GM19238 (cell line): ENCODE results near the gene OAS1.
"Not testable (repeated sequence)": the region's sequence is repeated elsewhere in the genome, so short reads cannot be mapped to it uniquely, and the experiment has no call there.

ENCODE experiments used
- DNase-seq: peaks from one replicate; pipeline ENCODE4 v3.0.0; 2011; ENCODE audit warnings: low spot score; ENCODE audit not compliant: insufficient read length

Gene OAS1

DNA sequence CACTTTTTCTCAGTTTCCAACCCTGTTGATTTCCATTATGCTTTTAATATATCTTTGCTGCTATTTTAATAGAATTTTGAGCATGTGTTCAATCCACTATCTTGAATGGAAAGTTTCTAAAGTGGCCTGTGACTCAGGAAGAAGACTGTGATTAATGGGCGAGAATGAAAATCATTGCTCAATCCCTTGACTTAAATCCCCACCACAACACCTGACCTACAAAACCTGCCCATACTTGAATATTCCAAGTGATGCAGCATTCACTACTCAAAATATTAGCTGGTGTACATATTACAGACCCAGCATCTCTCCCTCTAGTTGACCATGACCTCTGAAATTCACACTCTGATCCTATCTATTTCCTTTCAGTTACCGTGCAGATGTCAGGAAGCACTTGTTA lies 30.2 kb downstream of the OAS1 start:
- no peak for DNase-seq

DNA sequence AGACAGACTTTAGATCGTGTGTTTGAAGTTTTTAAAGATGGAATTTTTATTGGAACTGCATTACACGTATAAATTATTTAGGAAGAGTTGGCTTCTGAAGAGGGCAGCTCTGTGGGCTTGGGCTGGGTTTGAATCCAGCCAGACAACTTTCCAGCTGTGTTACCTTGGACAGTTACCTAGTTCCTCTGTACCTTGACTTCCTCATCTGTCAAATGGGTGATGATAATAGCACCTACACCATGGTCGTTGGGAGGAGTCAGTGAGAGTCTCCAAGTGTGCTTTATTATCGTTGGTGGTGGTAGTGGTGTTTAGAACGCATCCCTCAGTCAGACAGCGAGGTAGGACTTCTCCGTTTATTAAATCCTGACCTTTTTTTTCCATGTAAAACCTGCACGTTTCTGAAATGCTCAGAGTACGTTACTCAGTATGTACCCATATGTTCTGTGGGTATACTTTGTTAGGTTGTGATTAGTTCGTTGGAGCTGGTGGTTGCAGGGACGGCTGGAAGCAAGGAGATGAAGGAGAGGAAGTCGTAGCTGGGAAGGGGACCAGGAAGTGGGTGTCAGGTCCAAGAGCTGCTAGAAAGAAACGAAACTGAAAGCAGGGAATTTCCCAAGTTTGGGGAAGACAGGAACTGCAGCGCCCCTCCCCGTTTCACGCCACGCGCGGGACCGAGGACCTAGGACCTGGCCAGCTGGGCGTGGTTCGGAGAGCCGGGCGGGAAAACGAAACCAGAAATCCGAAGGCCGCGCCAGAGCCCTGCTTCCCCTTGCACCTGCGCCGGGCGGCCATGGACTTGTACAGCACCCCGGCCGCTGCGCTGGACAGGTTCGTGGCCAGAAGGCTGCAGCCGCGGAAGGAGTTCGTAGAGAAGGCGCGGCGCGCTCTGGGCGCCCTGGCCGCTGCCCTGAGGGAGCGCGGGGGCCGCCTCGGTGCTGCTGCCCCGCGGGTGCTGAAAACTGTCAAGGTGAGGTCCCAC lies 31.3 kb downstream of the OAS1 start, which contains the start of gene OAS3:
Gene OAS3 (plus strand): TSS at position 734 of the 979 bp plus-strand sequence. CDS start 57 bp downstream, at position 791.
- peak; percentile 52 for DNase-seq

DNA sequence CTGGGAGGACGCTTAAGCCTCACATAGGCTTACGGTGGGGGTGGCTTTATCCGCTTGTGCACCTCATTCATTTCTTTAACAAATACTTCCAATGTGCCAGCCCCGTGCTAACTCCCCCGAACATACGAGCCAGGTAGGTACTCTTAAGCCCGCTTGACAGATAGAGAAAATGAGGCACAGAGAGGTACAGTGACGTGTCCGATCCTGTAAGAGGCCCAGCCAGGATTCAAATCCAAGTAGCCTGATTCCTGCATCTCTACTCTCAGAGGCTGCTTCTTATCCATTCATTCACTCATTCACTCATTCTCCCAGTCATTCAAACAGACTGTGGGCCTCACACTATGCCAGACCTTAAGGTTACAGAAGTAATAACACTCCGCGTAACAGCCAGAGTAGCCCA lies 32.0 kb downstream of the OAS1 start:
- DNase-seq = no peak

DNA sequence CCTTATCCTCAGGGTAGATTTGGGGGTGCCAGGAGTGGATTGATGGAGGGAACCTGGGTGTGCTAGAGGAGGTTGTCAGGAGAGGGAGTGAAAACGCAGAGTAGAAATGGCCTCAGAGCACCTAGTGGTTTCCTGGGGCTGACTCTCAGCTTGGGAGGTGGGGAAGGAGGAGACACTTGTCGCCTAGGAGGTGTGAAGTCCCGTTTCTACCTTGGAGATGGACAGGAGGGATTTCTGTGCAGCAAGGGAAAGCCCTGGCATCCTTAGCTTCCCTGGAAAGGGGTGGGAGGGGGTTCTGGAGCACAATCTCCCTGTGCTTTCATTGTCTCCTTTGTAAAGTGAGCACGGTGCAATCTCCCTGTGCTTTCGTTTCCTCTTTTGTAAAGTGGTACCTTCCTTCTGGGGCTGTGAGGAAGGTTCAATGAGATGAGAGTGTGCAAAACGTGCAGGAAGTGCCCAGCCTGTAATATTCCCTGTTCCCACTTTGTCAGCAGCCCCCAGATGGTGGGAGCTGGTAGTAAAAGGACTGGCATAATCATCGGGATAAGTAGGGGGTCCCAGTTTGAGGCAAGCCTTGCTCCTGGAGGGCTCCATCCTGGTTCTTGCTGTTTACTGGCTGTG lies 33.1 kb downstream of the OAS1 start:
- DNase-seq = peak; percentile 54

DNA sequence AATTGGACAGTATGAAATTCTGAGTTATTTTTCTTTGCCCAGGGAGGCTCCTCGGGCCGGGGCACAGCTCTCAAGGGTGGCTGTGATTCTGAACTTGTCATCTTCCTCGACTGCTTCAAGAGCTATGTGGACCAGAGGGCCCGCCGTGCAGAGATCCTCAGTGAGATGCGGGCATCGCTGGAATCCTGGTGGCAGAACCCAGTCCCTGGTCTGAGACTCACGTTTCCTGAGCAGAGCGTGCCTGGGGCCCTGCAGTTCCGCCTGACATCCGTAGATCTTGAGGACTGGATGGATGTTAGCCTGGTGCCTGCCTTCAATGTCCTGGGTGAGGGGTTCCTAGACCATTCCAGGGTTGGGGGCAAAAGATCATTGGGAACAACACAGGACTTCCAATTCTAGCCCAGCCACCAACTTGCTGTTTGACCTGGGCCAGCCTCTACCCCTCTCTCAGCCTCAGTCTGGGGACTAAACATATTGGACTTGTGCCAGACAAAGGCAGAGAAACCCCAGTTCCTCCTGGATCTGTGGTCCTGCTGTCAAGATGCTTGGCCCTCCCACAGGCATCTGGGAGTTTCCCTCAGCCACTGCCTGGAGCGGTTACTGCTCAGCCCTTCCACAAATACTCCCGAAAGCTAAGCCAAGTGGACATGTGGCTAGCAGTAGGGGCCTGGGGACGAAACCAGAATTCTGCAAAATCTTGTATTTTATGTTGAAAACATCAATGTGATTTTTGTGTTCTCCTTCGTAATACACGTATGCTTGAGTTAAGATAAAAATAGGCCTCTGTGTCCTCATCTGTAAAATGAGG lies 35.0 kb downstream of the OAS1 start:
- DNase-seq = no peak

DNA sequence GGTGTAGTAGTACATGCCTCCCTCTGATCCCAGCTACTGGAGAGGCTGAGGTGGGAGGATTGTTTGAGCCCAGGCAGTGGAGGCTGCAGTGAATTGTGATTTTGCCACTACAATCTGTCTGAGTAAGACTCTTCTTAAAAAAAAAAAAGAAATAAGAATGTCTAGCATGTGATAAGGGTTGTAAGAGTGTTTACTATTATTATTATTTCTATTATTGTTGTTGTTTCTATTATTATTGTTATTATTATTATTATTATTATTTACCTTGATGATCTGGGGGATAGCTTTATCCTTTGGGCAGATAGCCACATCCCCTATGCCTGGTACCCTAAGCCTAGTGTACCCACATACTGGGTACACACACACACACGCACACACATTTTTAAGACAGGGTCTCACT lies 35.8 kb downstream of the OAS1 start:
- DNase-seq = no peak

DNA sequence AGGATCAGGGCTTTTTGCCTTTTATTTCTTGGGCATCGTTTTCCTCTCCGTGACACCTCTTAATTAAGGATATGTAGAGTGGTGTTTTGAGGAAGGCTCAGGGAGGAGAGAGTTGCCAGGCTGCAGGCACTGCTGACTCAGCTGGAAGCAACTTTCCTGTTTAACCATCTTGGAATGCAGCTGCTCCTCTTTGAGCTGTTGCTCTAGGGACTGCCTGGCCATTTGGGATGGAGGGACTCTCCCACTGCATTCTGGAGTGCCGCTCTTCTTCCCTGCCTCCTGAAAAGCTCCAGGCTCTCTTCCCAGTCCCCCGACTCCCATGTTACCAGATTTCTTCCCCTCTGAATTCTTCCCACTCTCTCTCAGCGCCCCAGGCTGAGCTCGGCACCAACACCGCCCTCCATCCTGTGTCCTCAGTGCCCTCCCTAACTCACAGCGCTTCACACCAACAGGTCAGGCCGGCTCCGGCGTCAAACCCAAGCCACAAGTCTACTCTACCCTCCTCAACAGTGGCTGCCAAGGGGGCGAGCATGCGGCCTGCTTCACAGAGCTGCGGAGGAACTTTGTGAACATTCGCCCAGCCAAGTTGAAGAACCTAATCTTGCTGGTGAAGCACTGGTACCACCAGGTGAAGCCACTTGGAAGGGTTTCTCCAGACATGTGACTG lies 37.4 kb downstream of the OAS1 start:
- no peak for DNase-seq

DNA sequence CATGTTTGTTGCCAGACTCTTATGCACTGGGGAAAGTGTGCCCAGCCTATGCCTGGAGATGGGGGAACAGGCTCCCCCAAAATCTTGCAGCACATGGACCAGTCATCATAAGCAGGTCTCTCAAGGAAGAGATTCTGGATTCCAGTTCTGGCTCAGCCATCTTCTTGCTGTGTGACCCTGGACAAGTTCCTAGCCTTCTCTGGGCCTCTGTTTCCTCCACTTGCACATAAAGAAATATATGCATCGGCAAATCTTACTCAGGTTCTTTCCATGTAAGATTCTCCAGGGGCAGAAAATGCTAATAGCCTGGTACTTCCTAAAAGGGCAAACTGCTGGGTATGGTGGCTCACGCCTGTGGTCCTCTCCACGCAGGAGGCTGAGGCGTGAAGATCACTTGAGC lies 38.8 kb downstream of the OAS1 start:
- no peak for DNase-seq

DNA sequence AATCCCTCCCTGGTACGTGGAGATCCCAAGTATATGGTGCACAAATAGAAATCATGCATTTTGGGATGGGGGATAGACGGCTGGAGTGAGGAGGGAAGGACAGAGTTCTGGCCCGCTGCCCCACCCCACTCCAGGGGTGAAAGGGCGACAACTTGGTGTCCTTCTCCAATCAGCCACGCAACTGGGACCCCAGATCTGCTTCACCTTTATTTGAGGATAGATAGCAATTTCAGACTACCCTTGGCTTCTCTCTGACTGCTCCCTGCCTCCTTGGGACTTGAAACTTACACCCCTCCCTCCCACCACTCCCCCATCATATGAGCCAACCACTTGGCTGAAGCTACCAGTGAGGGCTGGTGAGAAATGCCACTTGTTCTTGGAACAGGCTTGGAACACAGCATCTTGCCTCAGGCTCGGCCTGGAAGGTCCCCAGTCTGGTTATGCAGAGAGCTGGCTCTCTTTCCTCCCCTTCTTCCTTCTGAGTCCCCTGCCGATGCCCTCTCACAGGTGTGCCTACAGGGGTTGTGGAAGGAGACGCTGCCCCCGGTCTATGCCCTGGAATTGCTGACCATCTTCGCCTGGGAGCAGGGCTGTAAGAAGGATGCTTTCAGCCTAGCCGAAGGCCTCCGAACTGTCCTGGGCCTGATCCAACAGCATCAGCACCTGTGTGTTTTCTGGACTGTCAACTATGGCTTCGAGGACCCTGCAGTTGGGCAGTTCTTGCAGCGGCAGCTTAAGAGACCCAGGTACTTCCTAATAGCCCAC lies 39.7 kb downstream of the OAS1 start:
- no peak for DNase-seq

DNA sequence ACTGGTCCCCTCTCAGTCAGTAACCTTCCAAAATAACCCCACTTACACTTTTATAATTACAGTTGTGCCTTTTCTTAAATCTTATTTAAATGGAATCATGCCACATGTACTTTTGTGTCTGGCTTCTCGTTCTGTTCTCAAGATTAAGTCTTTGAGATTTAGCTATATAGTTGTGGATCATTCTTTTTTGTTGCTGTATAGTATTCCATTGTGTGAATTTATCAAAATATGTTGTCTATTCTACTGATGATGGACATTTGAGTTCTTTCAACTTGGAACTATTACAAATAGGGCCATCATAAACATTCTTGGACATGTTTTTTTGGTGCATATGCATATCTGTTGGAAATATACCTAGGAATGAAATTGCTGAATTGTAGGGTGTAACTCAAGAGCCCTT lies 40.6 kb downstream of the OAS1 start:
- no peak for DNase-seq

DNA sequence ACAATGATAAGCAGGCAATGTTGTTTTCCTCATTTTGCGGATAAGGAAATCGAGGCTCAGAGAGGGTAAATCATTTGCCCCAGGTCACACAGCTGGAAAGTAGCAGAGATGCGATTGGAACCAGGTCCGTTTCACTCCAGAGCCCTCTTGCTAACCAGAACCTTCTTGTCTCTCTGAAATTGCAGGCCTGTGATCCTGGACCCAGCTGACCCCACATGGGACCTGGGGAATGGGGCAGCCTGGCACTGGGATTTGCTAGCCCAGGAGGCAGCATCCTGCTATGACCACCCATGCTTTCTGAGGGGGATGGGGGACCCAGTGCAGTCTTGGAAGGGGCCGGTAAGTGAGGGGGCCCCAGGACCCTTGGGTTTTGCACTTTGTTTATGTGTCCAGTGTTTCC lies 41.0 kb downstream of the OAS1 start:
- no peak for DNase-seq

DNA sequence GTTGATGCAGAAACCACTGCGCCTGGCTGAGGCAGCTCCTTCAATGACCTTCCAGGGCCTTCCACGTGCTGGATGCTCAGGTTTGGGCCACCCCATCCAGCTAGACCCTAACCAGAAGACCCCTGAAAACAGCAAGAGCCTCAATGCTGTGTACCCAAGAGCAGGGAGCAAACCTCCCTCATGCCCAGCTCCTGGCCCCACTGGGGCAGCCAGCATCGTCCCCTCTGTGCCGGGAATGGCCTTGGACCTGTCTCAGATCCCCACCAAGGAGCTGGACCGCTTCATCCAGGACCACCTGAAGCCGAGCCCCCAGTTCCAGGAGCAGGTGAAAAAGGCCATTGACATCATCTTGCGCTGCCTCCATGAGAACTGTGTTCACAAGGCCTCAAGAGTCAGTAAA lies 42.0 kb downstream of the OAS1 start:
- no peak for DNase-seq

DNA sequence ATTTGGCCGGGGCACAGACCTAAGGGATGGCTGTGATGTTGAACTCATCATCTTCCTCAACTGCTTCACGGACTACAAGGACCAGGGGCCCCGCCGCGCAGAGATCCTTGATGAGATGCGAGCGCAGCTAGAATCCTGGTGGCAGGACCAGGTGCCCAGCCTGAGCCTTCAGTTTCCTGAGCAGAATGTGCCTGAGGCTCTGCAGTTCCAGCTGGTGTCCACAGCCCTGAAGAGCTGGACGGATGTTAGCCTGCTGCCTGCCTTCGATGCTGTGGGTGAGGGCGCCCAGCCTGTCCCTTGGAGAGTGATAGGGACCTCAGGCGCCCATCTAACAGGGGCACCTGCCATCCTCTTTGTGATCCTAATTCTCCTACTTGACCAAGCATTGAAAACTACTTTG lies 43.9 kb downstream of the OAS1 start:
- no peak for DNase-seq

DNA sequence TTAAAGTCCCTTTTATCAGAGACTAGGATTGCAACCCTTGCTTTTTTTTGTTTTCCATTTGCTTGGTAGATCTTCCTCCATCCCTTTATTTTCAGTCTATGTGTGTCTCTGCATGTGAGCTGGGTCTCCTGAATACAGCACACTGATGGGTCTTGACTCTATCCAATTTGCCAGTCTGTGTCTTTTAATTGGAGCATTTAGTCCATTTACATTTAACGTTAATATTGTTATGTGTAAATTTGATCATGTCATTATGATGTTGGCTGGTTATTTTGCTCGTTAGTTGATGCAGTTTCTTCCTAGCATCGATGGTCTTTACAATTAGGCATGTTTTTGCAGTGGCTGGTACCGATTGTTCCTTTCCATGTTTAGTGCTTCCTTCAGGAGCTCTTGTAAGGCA lies 50.4 kb downstream of the OAS1 start:
- not testable (repeated sequence) for DNase-seq

DNA sequence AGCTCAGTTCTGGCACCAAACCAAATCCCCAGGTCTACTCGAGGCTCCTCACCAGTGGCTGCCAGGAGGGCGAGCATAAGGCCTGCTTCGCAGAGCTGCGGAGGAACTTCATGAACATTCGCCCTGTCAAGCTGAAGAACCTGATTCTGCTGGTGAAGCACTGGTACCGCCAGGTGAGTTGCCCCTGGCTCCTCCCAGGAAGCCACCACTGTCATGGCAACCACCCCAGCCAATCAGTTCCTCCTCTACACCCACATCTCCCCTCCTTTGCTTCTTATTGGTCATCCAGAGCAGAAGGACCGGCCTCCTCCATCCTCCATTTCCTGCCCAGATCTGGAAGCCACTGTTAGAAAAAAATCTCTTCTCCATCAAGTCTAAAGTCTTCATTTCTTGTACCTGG lies 54.3 kb downstream of the OAS1 start:
- DNase-seq = no peak

DNA sequence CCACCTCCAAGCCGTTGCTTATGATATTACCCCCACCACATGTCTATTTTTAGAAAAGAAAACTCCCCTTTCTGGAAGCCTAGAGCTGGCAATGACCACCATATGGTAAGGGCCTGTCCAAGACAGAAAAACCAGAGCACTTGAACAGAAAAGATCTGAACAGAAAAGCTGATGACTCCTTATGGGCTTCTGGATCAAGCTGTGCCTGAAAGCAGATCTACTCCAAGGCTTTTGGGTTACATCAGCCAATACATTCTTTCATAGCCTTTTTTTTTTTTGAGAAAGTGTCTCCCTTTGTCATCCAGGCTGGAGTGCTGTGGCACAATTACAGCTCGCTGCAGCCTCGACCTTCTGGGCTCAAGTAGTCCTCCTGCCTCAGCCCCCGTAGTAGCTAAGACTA lies 54.8 kb downstream of the OAS1 start:
- DNase-seq = no peak

DNA sequence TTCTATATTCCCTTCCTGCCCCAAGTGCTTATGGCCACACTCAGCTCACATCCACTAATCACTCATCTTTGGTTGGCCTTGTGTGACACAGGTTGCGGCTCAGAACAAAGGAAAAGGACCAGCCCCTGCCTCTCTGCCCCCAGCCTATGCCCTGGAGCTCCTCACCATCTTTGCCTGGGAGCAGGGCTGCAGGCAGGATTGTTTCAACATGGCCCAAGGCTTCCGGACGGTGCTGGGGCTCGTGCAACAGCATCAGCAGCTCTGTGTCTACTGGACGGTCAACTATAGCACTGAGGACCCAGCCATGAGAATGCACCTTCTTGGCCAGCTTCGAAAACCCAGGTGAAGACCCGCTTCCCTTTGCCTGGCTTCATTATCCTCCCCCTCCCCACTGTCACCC lies 55.8 kb downstream of the OAS1 start:
- no peak for DNase-seq

DNA sequence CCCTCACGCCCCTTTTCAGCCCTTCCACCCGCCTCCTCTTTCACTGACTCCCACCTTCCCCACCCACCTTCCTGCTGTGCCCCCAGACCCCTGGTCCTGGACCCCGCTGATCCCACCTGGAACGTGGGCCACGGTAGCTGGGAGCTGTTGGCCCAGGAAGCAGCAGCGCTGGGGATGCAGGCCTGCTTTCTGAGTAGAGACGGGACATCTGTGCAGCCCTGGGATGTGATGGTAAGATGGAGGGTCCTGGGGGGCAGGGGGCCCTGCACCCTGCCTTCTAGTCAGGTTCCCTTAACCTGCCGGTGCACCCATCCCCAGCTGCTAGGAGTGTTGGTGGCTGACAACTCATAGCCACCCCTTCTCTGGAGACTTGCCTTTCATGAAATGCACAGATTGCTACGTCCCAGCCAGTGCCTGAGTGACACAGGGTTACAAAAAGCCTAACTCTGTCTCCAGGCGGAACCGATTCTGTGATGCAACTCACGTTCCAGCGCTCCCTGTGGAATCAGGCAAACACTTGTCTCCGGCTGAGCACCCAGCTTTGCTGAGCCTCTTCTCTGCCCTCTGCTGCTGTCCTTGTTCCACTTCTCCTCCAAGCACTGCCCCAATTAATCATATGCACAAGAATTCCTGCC lies 56.6 kb downstream of the OAS1 start:
- DNase-seq = no peak

DNA sequence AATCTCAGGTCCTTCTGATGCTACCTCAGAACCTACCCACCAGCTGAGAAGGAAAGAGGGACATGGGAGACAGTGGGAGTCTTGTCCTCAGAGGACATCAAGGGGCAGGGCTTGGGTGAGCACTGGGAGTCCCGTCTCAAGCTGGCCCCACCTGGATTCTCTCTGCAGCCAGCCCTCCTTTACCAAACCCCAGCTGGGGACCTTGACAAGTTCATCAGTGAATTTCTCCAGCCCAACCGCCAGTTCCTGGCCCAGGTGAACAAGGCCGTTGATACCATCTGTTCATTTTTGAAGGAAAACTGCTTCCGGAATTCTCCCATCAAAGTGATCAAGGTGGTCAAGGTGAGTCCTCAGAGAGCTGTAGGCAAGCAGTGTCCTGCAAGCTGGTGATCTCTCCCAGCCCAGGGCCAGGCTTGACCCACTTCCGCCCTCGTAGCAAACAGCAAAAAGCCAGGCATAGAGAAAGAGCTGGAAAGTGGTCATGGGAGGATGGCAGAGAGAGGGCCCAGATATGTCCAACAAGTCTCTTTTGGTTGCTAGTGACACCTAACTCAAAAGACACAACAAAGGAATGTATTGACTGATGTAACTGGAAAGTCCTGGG lies 57.4 kb downstream of the OAS1 start:
- DNase-seq = no peak

DNA sequence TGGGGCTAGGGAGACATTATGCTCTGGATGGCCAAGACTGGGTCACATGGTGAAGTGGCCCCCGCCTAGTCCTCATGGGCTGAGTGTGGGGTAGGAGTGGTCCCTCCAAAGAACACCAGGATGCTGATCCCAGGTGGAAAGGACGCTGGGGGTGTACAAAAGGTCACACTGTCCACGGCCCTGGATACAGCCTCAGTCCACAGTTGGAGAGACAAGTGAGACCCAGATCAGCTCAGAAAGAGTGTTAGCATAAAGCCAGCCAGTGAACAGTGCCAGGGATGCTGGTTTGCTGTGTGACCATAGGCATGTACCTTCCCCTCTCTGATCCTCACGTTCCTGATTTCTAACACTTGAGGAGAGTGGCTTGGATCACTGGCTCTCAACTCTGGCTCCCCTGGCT lies 58.2 kb downstream of the OAS1 start:
- DNase-seq = no peak
